Measurements from ENCODE around the gene IQSEC3.
"Not testable (repeated sequence)": the region's sequence is repeated elsewhere in the genome, so short reads cannot be mapped to it uniquely, and the experiment has no call there.

DNA sequence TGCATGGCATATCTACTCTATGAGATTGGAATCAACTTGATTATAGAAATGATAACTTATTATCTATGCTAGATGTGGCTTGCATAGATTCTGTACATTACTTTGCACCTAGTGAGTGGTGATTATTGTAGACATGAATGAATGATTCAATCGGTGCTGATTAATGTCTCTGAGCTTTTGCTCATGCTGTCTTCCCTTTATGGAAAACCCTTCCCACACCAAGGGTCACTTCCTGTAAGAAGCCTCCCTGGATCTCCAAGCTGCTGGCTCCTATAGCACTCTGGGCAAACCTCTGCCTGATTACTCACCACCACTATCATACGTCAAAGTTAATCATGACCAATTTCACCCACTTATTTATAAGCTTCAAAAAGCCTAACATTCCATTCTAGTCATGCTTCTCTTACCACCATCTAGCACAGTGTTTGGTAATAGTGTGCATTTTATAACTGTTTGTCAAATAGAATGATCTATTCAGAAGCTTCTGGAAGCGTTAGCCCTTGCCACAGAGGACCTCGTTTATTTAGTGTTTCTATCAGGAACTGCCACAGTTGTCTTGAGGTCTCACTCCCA is 990 bp upstream of the IQSEC3 start:
- not testable (repeated sequence) for TF ChIP-seq POLR2A (IDR thresholded peaks at IDR 0.05)
- TF ChIP-seq, protein P1, sequence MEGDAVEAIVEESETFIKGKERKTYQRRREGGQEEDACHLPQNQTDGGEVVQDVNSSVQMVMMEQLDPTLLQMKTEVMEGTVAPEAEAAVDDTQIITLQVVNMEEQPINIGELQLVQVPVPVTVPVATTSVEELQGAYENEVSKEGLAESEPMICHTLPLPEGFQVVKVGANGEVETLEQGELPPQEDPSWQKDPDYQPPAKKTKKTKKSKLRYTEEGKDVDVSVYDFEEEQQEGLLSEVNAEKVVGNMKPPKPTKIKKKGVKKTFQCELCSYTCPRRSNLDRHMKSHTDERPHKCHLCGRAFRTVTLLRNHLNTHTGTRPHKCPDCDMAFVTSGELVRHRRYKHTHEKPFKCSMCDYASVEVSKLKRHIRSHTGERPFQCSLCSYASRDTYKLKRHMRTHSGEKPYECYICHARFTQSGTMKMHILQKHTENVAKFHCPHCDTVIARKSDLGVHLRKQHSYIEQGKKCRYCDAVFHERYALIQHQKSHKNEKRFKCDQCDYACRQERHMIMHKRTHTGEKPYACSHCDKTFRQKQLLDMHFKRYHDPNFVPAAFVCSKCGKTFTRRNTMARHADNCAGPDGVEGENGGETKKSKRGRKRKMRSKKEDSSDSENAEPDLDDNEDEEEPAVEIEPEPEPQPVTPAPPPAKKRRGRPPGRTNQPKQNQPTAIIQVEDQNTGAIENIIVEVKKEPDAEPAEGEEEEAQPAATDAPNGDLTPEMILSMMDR (IDR thresholded peaks at IDR 0.05), result not testable (repeated sequence)

Measured in heart left ventricle (tissue), 13 donors.